Measurements from ENCODE around the gene AVEN. TPM values are rescaled to one million over a fixed set of nuclear protein-coding genes. Genes with fewer than 3 reads are reported as not detected.

AVEN gene
- polyA plus RNA-seq, 1 donor, result 10.0 TPM

DNA sequence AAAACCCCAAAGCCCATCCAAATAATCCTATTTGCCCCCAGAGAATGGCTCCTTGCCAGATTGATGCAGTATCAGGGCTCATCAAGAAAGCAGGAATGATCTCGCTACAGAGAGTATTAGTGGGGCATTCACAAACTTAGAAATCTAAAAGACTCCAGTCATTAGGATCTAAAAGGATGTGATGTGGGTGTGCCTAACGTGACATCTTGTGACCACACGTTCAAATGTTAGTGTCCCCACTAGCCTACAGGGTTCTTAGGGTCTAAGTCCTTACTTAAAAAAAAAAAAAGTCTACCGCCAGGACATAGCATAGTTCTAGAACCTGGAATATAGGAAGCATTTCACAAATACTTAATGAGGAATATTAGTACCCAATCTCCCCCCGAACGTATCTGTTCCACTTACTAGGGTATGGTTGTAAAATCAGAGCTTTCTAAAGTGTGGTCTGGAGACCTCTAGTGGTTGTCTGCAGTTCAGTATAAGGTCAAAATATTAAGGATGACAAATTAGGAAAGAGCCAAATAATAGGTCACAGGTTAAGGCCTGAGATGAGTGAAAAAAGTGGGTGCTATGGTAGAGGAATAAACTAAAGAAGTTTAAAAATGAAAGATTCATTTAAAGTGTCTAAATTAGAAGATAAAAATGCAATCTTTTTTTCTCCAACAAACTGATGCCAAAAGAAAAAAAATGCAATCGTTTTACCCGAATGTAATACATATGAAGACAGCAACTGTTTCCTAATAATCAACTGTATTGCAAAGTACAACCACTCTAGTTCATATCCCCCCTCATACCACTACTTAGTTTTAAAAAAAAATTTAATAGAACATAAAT is 75.0 kb downstream of the AVEN start:
- WGBS (ENCODE audit: insufficient coverage, low lambda C conversion rate), result no CpG with 5 or more reads among the region's 8 CpGs
- Histone ChIP-seq H3K36me3 (ENCODE audit: control insufficient read depth, insufficient read depth, low read length) (no peaks in the 10 kb centered on the region), H3K27me3 (ENCODE audit: control insufficient read depth, insufficient read depth, low read length) (no peaks in the 10 kb centered on the region), H3K27ac (ENCODE audit: low read length) (no peak overlapping the region), H3K4me3 (ENCODE audit: low read length) (no peak overlapping the region), H3K9me3 (ENCODE audit: control insufficient read depth, low read depth, low read length) (no peaks in the 10 kb centered on the region), H3K4me1 (ENCODE audit: control insufficient read depth, insufficient read depth, low read length) (no peaks in the 10 kb centered on the region)
- DNase-seq, result no peak

GRCh38 chr15:33960549-33960935 is 78.5 kb downstream of the AVEN start:
- H3K4me1 ChIP-seq (ENCODE audit: control insufficient read depth, insufficient read depth, low read length), result no peaks in the 10 kb centered on the region
- no peaks in the 10 kb centered on the region for H3K27me3 ChIP-seq (ENCODE audit: control insufficient read depth, insufficient read depth, low read length)
- no peak overlapping the region for H3K27ac ChIP-seq (ENCODE audit: low read length)
- H3K4me3 ChIP-seq (ENCODE audit: low read length), result no peak overlapping the region
- WGBS (ENCODE audit: insufficient coverage, low lambda C conversion rate), result 47% methylated on average over 3 of the region's 3 CpGs
- no peaks in the 10 kb centered on the region for H3K9me3 ChIP-seq (ENCODE audit: control insufficient read depth, low read depth, low read length)
- H3K36me3 ChIP-seq (ENCODE audit: control insufficient read depth, insufficient read depth, low read length), result no peaks in the 10 kb centered on the region
- DNase-seq, result no peak

DNA sequence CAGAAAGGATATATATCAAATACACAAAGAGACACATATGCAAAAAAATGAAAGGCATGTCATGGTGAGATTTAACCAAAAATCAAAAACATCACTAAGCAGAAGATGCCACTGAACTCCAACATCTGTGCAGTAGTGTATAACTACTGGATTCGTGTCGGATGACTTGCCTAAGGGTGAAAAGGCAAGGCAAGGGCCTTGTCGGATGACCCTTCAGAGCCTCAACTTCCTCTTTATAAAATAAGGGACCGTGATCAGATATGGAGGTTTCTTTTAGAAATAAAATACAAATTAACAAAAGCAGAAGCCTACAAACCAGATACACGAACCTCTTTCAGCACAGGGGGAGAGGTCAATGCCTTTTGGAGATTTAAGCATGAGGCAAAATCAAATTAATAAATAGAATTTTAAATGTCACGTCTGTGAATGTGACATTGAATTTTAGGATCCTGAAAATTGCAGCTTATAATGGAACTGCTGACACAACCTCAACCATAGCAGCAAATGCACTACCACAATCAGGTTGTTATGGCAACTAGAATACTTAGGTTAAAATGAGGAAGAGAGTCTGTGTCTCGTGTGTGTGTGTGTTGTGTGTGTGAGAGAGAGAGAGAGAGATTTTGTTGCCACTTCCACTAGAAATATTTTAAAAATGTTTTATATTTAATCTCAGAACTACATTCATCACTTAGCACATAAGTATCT is 79.0 kb downstream of the AVEN start:
- H3K27ac ChIP-seq (ENCODE audit: low read length), result no peak overlapping the region
- no peak for DNase-seq
- no peak overlapping the region for H3K4me3 ChIP-seq (ENCODE audit: low read length)
- 67% methylated on average over 2 of the region's 7 CpGs for WGBS (ENCODE audit: insufficient coverage, low lambda C conversion rate)
- H3K4me1 ChIP-seq (ENCODE audit: control insufficient read depth, insufficient read depth, low read length), result no peaks in the 10 kb centered on the region
- no peaks in the 10 kb centered on the region for H3K36me3 ChIP-seq (ENCODE audit: control insufficient read depth, insufficient read depth, low read length)
- H3K9me3 ChIP-seq (ENCODE audit: control insufficient read depth, low read depth, low read length), result no peaks in the 10 kb centered on the region
- H3K27me3 ChIP-seq (ENCODE audit: control insufficient read depth, insufficient read depth, low read length), result no peaks in the 10 kb centered on the region

- no peaks in the 10 kb centered on the region for H3K9me3 ChIP-seq (ENCODE audit: control insufficient read depth, low read depth, low read length)
- no peaks in the 10 kb centered on the region for H3K36me3 ChIP-seq (ENCODE audit: control insufficient read depth, insufficient read depth, low read length)
- H3K4me3 ChIP-seq (ENCODE audit: low read length), result no peak overlapping the region
- H3K4me1 ChIP-seq (ENCODE audit: control insufficient read depth, insufficient read depth, low read length), result no peaks in the 10 kb centered on the region
- H3K27ac ChIP-seq (ENCODE audit: low read length), result no peak overlapping the region
- no peaks in the 10 kb centered on the region for H3K27me3 ChIP-seq (ENCODE audit: control insufficient read depth, insufficient read depth, low read length)
- no CpG with 5 or more reads among the region's 1 CpG for WGBS (ENCODE audit: insufficient coverage, low lambda C conversion rate)
- no peak for DNase-seq
These were observed 82.6 kb downstream of the AVEN start for GRCh38 chr15:33956397-33956796.

- peak in 1 of 2 donors; percentile 17 for DNase-seq
- WGBS (ENCODE audit: insufficient coverage, low lambda C conversion rate), result 86% methylated on average over 1 of the region's 10 CpGs
These were observed 83.1 kb downstream of the AVEN start for GRCh38 chr15:33955945-33956344.

DNA sequence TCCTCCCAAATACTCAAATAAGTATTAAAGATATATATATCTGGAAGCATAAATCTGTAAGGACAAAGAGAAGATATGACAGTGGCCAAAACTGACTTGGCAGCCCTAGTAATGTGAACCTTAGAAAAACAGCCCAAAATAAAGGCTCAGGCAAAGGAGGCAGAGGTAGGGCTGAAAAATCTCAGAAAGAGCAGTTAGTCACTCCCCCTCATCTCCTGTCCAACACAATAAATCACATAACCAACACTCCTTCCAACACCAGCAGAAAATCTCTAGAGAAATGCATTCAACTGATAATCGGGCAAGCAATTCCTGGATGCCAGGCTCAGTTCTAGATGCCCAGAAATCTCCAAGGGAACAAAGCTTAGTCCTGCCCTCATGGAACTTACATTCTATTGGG is 92.9 kb downstream of the AVEN start:
- WGBS (ENCODE audit: insufficient coverage, low lambda C conversion rate), result no CpG with 5 or more reads among the region's 1 CpG
- H3K4me3 ChIP-seq (ENCODE audit: low read length), result no peak overlapping the region
- H3K9me3 ChIP-seq (ENCODE audit: control insufficient read depth, low read depth, low read length), result no peaks in the 10 kb centered on the region
- H3K27ac ChIP-seq (ENCODE audit: low read length), result no peak overlapping the region
- H3K27me3 ChIP-seq (ENCODE audit: control insufficient read depth, insufficient read depth, low read length), result no peaks in the 10 kb centered on the region
- no peak for DNase-seq
- H3K36me3 ChIP-seq (ENCODE audit: control insufficient read depth, insufficient read depth, low read length), result no peaks in the 10 kb centered on the region
- H3K4me1 ChIP-seq (ENCODE audit: control insufficient read depth, insufficient read depth, low read length), result no peaks in the 10 kb centered on the region

More at GRCh38 chr15:33955945-33956344, 83.1 kb downstream of the AVEN start:
- H3K27me3 ChIP-seq (ENCODE audit: control insufficient read depth, insufficient read depth, low read length), result no peaks in the 10 kb centered on the region
- no peak overlapping the region for H3K4me3 ChIP-seq (ENCODE audit: low read length)
- no peaks in the 10 kb centered on the region for H3K9me3 ChIP-seq (ENCODE audit: control insufficient read depth, low read depth, low read length)
- no peak overlapping the region for H3K27ac ChIP-seq (ENCODE audit: low read length)
- H3K4me1 ChIP-seq (ENCODE audit: control insufficient read depth, insufficient read depth, low read length), result no peaks in the 10 kb centered on the region
- H3K36me3 ChIP-seq (ENCODE audit: control insufficient read depth, insufficient read depth, low read length), result no peaks in the 10 kb centered on the region

- Histone ChIP-seq H3K9me3 (ENCODE audit: control insufficient read depth, low read depth, low read length) (no peaks in the 10 kb centered on the region), H3K36me3 (ENCODE audit: control insufficient read depth, insufficient read depth, low read length) (no peaks in the 10 kb centered on the region), H3K27ac (ENCODE audit: low read length) (no peak overlapping the region), H3K27me3 (ENCODE audit: control insufficient read depth, insufficient read depth, low read length) (no peaks in the 10 kb centered on the region), H3K4me1 (ENCODE audit: control insufficient read depth, insufficient read depth, low read length) (no peaks in the 10 kb centered on the region), H3K4me3 (ENCODE audit: low read length) (no peak overlapping the region)
- no peak for DNase-seq
- WGBS (ENCODE audit: insufficient coverage, low lambda C conversion rate), result 73% methylated on average over 3 of the region's 4 CpGs
These were observed 97.5 kb downstream of the AVEN start for GRCh38 chr15:33941279-33942063.

DNA sequence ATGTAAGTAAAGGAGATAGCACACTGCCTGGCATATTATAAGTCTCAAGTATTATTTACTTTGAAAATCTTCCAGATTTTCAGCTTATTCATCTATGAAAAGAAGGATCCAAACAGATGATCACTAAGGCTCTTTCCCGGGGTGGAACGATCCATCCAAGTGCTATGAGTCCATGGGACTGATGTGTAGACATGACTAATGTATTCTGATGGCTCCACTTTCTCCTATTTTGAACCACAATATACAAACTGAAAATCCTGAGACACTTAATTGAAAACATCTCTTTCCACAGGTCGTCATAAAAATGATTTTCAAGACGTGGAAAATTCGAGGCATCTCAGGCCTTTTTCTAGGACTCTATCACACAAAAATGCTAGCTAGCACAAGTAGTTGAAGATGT is 104.1 kb downstream of the AVEN start:
- WGBS (ENCODE audit: insufficient coverage, low lambda C conversion rate), result 100% methylated on average over 2 of the region's 5 CpGs

DNA sequence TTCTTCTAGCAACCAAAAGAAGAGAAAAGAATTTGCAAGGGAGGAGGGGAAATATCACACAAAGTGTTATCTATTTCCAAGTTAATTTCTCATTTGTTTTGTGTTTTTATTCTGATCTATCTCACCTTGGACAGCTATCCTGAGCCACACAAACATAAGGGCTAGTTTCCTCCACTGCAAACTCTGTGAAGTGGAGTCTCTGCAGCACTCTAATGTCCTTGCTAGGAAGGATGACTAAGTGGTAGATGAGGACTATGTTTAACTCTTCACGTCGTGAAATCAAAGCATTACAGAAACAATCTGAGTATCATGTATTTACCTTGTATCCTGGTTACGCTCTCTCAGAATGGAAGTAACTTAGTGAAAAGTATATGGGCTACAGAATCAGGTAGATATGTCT is 104.6 kb downstream of the AVEN start:
- H3K9me3 ChIP-seq (ENCODE audit: control insufficient read depth, low read depth, low read length), result no peaks in the 10 kb centered on the region
- no peak for DNase-seq
- no peaks in the 10 kb centered on the region for H3K36me3 ChIP-seq (ENCODE audit: control insufficient read depth, insufficient read depth, low read length)
- no peaks in the 10 kb centered on the region for H3K27me3 ChIP-seq (ENCODE audit: control insufficient read depth, insufficient read depth, low read length)
- no peak overlapping the region for H3K4me3 ChIP-seq (ENCODE audit: low read length)
- no peak overlapping the region for H3K27ac ChIP-seq (ENCODE audit: low read length)
- WGBS (ENCODE audit: insufficient coverage, low lambda C conversion rate), result no CpG with 5 or more reads among the region's 3 CpGs
- H3K4me1 ChIP-seq (ENCODE audit: control insufficient read depth, insufficient read depth, low read length), result no peaks in the 10 kb centered on the region

More for the DNA sequence above, 104.1 kb downstream of the AVEN start:
- Histone ChIP-seq H3K9me3 (ENCODE audit: control insufficient read depth, low read depth, low read length) (no peaks in the 10 kb centered on the region), H3K4me1 (ENCODE audit: control insufficient read depth, insufficient read depth, low read length) (no peaks in the 10 kb centered on the region), H3K4me3 (ENCODE audit: low read length) (no peak overlapping the region), H3K27ac (ENCODE audit: low read length) (no peak overlapping the region), H3K27me3 (ENCODE audit: control insufficient read depth, insufficient read depth, low read length) (no peaks in the 10 kb centered on the region), H3K36me3 (ENCODE audit: control insufficient read depth, insufficient read depth, low read length) (no peaks in the 10 kb centered on the region)
- DNase-seq, result no peak

- Histone ChIP-seq H3K4me3 (ENCODE audit: low read length) (no peak overlapping the region), H3K27ac (ENCODE audit: low read length) (no peak overlapping the region), H3K4me1 (ENCODE audit: control insufficient read depth, insufficient read depth, low read length) (no peaks in the 10 kb centered on the region), H3K9me3 (ENCODE audit: control insufficient read depth, low read depth, low read length) (no peaks in the 10 kb centered on the region), H3K27me3 (ENCODE audit: control insufficient read depth, insufficient read depth, low read length) (no peaks in the 10 kb centered on the region), H3K36me3 (ENCODE audit: control insufficient read depth, insufficient read depth, low read length) (no peaks in the 10 kb centered on the region)
- no peak for DNase-seq
- no CpG with 5 or more reads among the region's 2 CpGs for WGBS (ENCODE audit: insufficient coverage, low lambda C conversion rate)
These were observed 106.3 kb downstream of the AVEN start for GRCh38 chr15:33932734-33933133.
